Tibial nerve (tissue), 4 donors: ENCODE measurements around the gene NUP133.

ENCODE experiments used
- EP300 ChIP-seq, 2 donors: sonication (generic); formaldehyde crosslinking; IDR thresholded peaks; one replicate each; pipeline ENCODE4 v1.6.1; 2017; ENCODE audit warnings: antibody characterized with exemption in 2 of 2, mild to moderate bottlenecking in 1 of 2
- POLR2A ChIP-seq, 2 donors: fragments of 450-650 bp; IDR thresholded peaks; one replicate each; pipeline ENCODE4 v1.6.1; 2017; ENCODE audit warnings: antibody characterized with exemption in 2 of 2, mild to moderate bottlenecking in 2 of 2, moderate library complexity in 2 of 2
- TF ChIP-seq, protein P1 (sequence below), 5 experiments: fragments of 200-600 bp in 3 of 5; fragments of 450-650 bp in 2 of 5; sonication (generic) in 3 of 5; IDR thresholded peaks; one replicate each; pipeline ENCODE4 v1.5.1; 2016 to 2019; ENCODE audit warnings: antibody characterized with exemption in 5 of 5, mild to moderate bottlenecking in 3 of 5, moderate library complexity in 2 of 5

DNA sequence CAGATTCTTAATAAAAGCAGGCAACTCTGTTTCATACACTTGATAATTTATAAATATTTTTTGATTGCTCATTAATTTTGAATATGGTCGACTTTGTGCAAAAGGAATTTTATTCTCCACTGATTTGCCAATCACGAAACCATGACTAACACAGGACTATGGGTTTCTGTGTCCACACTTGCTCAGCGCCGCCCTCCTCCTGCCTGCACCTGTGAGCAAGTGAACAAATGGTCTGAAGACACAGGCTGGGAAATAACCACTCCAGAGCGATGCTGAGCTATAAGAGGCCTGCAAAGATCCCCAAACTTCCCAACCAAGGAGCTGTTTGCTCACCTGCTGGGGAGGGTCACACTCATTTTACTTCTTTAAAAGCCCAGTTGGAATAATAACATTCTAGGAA lies 30.8 kb upstream of the NUP133 start:
- no peak for TF ChIP-seq POLR2A (IDR thresholded peaks at IDR 0.05)
- TF ChIP-seq, protein P1, sequence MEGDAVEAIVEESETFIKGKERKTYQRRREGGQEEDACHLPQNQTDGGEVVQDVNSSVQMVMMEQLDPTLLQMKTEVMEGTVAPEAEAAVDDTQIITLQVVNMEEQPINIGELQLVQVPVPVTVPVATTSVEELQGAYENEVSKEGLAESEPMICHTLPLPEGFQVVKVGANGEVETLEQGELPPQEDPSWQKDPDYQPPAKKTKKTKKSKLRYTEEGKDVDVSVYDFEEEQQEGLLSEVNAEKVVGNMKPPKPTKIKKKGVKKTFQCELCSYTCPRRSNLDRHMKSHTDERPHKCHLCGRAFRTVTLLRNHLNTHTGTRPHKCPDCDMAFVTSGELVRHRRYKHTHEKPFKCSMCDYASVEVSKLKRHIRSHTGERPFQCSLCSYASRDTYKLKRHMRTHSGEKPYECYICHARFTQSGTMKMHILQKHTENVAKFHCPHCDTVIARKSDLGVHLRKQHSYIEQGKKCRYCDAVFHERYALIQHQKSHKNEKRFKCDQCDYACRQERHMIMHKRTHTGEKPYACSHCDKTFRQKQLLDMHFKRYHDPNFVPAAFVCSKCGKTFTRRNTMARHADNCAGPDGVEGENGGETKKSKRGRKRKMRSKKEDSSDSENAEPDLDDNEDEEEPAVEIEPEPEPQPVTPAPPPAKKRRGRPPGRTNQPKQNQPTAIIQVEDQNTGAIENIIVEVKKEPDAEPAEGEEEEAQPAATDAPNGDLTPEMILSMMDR (IDR thresholded peaks at IDR 0.05), result no peak
- TF ChIP-seq EP300 (IDR thresholded peaks at IDR 0.05), result no peak
